Fibroblast of pulmonary artery (primary cell): ENCODE data around the gene APPBP2.
A peak's percentile ranks its signal among the peaks of the same experiment; 100 is the strongest.

Source experiments
- DNase-seq: peaks from one replicate; pipeline ENCODE4 v3.0.0-alpha.2; 2010; ENCODE audit warnings: low read depth
- H3K4me3 ChIP-seq: replicated peaks from 2 replicates; pipeline ENCODE4 v1.5.1; 2011; ENCODE audit warnings: low read depth, mild to moderate bottlenecking, control low read depth, low read length, moderate library complexity
- TF ChIP-seq, protein P1 (sequence below): IDR thresholded peaks from 2 replicates; pipeline ENCODE4 v1.5.1; 2011; ENCODE audit warnings: mild to moderate bottlenecking, control low read depth, low read length, inconsistent platforms; ENCODE audit errors: missing control alignments

Gene APPBP2

GRCh38 chr17:60545465-60546191 is 19.6 kb upstream of the APPBP2 start:
- TF ChIP-seq, protein P1, sequence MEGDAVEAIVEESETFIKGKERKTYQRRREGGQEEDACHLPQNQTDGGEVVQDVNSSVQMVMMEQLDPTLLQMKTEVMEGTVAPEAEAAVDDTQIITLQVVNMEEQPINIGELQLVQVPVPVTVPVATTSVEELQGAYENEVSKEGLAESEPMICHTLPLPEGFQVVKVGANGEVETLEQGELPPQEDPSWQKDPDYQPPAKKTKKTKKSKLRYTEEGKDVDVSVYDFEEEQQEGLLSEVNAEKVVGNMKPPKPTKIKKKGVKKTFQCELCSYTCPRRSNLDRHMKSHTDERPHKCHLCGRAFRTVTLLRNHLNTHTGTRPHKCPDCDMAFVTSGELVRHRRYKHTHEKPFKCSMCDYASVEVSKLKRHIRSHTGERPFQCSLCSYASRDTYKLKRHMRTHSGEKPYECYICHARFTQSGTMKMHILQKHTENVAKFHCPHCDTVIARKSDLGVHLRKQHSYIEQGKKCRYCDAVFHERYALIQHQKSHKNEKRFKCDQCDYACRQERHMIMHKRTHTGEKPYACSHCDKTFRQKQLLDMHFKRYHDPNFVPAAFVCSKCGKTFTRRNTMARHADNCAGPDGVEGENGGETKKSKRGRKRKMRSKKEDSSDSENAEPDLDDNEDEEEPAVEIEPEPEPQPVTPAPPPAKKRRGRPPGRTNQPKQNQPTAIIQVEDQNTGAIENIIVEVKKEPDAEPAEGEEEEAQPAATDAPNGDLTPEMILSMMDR, result no peak
- no peak overlapping the region for H3K4me3 ChIP-seq
- DNase-seq, result no peak

GRCh38 chr17:60542071-60542470 is 16.0 kb upstream of the APPBP2 start:
- DNase-seq, result no peak
- TF ChIP-seq, protein P1, result no peak
- H3K4me3 ChIP-seq, result no peak overlapping the region

DNA sequence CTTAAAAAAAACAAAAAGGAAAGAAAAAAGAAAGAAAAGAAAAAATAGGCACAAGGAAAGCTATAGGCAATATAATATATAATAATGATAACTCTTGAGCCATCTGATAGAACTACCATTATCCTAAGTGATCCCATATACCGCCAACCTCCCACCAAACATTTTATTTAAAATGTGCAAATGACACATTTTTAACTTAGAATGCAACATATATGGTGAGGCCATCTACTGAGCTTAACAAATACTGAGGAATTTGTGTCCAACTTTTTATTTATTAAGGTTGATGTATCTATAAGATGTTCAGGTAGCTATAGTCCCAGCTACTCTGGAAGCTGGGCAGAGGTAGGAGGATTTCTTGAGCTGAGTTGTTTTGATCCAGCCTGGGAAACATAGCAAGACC is 14.4 kb upstream of the APPBP2 start:
- no peak overlapping the region for H3K4me3 ChIP-seq
- no peak for DNase-seq
- TF ChIP-seq, protein P1, result no peak

- TF ChIP-seq, protein P1, result no peak
- no peak overlapping the region for H3K4me3 ChIP-seq
- no peak for DNase-seq
Observed at GRCh38 chr17:60539807-60540206, 13.8 kb upstream of the APPBP2 start.

GRCh38 chr17:60538726-60539125 is 12.7 kb upstream of the APPBP2 start:
- TF ChIP-seq, protein P1, result no peak
- no peak overlapping the region for H3K4me3 ChIP-seq
- no peak for DNase-seq

GRCh38 chr17:60535382-60536279 is 9.6 kb upstream of the APPBP2 start:
- TF ChIP-seq, protein P1, result no peak
- H3K4me3 ChIP-seq, result no peak overlapping the region
- DNase-seq, result peak; percentile 24
